A549 (cell line): ENCODE data around the gene PPBP. TPM values are rescaled to one million over a fixed set of nuclear protein-coding genes. Genes with fewer than 3 reads are reported as not detected.
A peak's percentile ranks its signal among the peaks of the same experiment; 100 is the strongest.

ENCODE experiments used
- ATAC-seq, 2 experiments: fragments of 200-7000 bp in 1 of 2; fragments of >200 bp in 1 of 2; cut with Nextera tagmentation in 1 of 2; cut with Tn5 transposase in 1 of 2; 3 replicates each; pipeline versions ENCODE4 v1.8.0 to v1.9.1; 2018 to 2020; ENCODE audit warnings: mild to moderate bottlenecking in 1 of 2, moderate library complexity in 1 of 2
- CTCF ChIA-PET: fragments of 300-600 bp; sonication (Branson Sonifier 250); formaldehyde crosslinking; extraction: SDS; loops from one replicate; lab custom pipeline; 2021; ENCODE audit warnings: antibody characterized with exemption, inconsistent platforms; lab: Yijun Ruan, JAX
- POLR2A ChIA-PET: fragments of 350-600 bp; formaldehyde crosslinking; extraction: SDS; loops from one replicate; lab custom pipeline; 2021; ENCODE audit warnings: antibody characterized with exemption, inconsistent platforms; lab: Yijun Ruan, JAX
- DNase-seq, 2 experiments: peaks; one replicate each; pipeline versions ENCODE4 v3.0.0 to v3.0.0-alpha.2; 2011 to 2016; ENCODE audit warnings: low read depth in 1 of 2, low spot score in 1 of 2
- FAIRE-seq: peaks from 2 replicates; lab custom pipeline; 2011; peaks lifted over from hg19 to GRCh38; lab: Jason Lieb, UNC
- H3K27ac ChIP-seq, 2 experiments: fragments of >200 bp; sonication (Bioruptor Twin); formaldehyde crosslinking; 3 replicates each; pipeline ENCODE4 v1.5.1; 2016 to 2017
- H3K4me1 ChIP-seq: fragments of >200 bp; sonication (Bioruptor Twin); formaldehyde crosslinking; 3 replicates; pipeline ENCODE4 v1.6.1; 2016
- H3K4me2 ChIP-seq: fragments of >200 bp; sonication (Bioruptor Twin); formaldehyde crosslinking; 3 replicates; pipeline ENCODE4 v1.6.1; 2016
- H3K4me3 ChIP-seq: fragments of >200 bp; sonication (Bioruptor Twin); formaldehyde crosslinking; 3 replicates; pipeline ENCODE4 v1.5.1; 2016
- H3K9me3 ChIP-seq: fragments of >200 bp; sonication (Bioruptor Twin); formaldehyde crosslinking; 3 replicates; pipeline ENCODE4 v1.6.1; 2016
- CHD2 ChIP-seq: fragments of 150-350 bp; IDR thresholded peaks from 2 replicates; pipeline ENCODE4 v1.6.1; 2014; ENCODE audit warnings: low read length; ENCODE audit not compliant: partially characterized antibody
- CTCF ChIP-seq: fragments of >200 bp; sonication (Bioruptor Twin); formaldehyde crosslinking; IDR thresholded peaks from 3 replicates; pipeline ENCODE4 v1.5.1; 2016
- EP300 ChIP-seq, 2 experiments: fragments of >200 bp; sonication (Bioruptor Twin); formaldehyde crosslinking; IDR thresholded peaks; 2 replicates in 1 of 2; 3 replicates in 1 of 2; pipeline ENCODE4 v1.6.1; 2016 to 2017
- KDM5A ChIP-seq: fragments of 200-600 bp; sonication (generic); IDR thresholded peaks from 2 replicates; pipeline ENCODE4 v1.6.1; 2016; ENCODE audit warnings: antibody characterized with exemption, mild to moderate bottlenecking
- MAFK ChIP-seq: fragments of 450-650 bp; IDR thresholded peaks from 2 replicates; pipeline ENCODE4 v1.6.1; 2014; ENCODE audit not compliant: partially characterized antibody
- MAZ ChIP-seq: fragments of 150-350 bp; IDR thresholded peaks from 2 replicates; pipeline ENCODE4 v1.6.1; 2014; ENCODE audit warnings: antibody characterized with exemption, low read depth, low read length, borderline replicate concordance
- MYC ChIP-seq: IDR thresholded peaks from 2 replicates; pipeline ENCODE4 v1.6.1; 2012; ENCODE audit warnings: mild to moderate bottlenecking, inconsistent platforms, low read length, improper control_type of control experiment, borderline replicate concordance
- NFE2L2 ChIP-seq: fragments of 150-350 bp; conservative IDR thresholded peaks from 2 replicates; pipeline ENCODE4 v1.6.1; 2014; ENCODE audit warnings: low read length
- NR3C1 ChIP-seq: fragments of >200 bp; sonication (Bioruptor Twin); formaldehyde crosslinking; IDR thresholded peaks from 3 replicates; pipeline ENCODE4 v1.6.1; 2017
- POLR2AphosphoS2 ChIP-seq: conservative IDR thresholded peaks from 2 replicates; pipeline ENCODE4 v1.6.1; 2012; ENCODE audit warnings: low read length, improper control_type of control experiment, inconsistent platforms
- RAD21 ChIP-seq, 2 experiments: fragments of >200 bp in 1 of 2; sonication (Bioruptor Twin) in 1 of 2; formaldehyde crosslinking in 1 of 2; IDR thresholded peaks in 1 of 2; conservative IDR thresholded peaks in 1 of 2; 2 replicates in 1 of 2; 3 replicates in 1 of 2; pipeline ENCODE4 v1.6.1; 2012 to 2018; ENCODE audit warnings: inconsistent platforms in 1 of 2
- RARB ChIP-seq: fragments of 250-450 bp; sonication (Bioruptor Pico); IDR thresholded peaks from 2 replicates; pipeline ENCODE4 v1.8.0; 2021; ENCODE audit warnings: mild to moderate bottlenecking, moderate library complexity
- ZC3H11A ChIP-seq: fragments of 450-650 bp; IDR thresholded peaks from 2 replicates; pipeline ENCODE4 v1.6.1; 2014; ENCODE audit warnings: antibody characterized with exemption, mild to moderate bottlenecking
- WGBS: methylation state at CpG from one replicate; pipeline ENCODE4 v1.1.6; 2017; ENCODE audit errors: missing lambda C conversion rate; 5-methylcytosine and 5-hydroxymethylcytosine counted together
- polyA plus RNA-seq, 4 experiments: library from polyadenylated mRNA; depleted of rRNA in 3 of 4; stranded (reverse); fragments of >200 nt; fragmentation: RNase III in 1 of 4; extraction: RNeasy Plus Mini Kit Qiagen cat#74134 plus additional on column Dnase treatment in 1 of 4; gene quantifications; 2 replicates in 3 of 4; 3 replicates in 1 of 4; pipeline ENCODE4 v1.2.3, GENCODE V29; 2011 to 2017
- TF ChIP-seq, protein P1 (sequence below): fragments of 150-350 bp; IDR thresholded peaks from 2 replicates; pipeline ENCODE4 v1.6.1; 2014; ENCODE audit warnings: low read depth, mild to moderate bottlenecking, low read length
- TF ChIP-seq, protein P2 (sequence below): fragments of >200 bp; sonication (Bioruptor Twin); formaldehyde crosslinking; IDR thresholded peaks from 2 replicates; pipeline ENCODE4 v1.6.1; 2016

PPBP gene
- polyA plus RNA-seq, 2 of the 4 experiments (the other 2 are of a cell fraction), result 0.16 to 0.35 TPM

DNA sequence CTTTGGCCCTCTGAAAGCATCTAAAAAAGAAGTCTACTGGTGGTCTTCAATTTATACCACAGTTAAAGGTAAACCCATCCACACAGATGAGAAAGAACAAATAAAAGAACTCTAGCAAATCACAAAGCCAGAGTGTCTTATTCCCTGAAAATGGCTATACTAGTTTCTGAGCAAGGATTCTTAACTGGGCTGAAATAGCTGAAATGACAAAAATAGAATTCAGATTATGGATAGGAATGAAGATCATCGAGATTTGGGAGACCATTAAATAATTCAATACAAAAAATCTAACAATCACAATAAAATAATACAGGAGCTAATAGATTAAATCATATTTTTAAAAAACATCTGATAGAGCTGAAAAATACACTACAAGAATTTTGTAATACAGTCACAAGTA lies 18.0 kb downstream of the PPBP start:
- H3K27ac ChIP-seq, result no peak overlapping the region
- no peak for DNase-seq
- WGBS, result 12% methylated on average over 1 of the region's 1 CpG
- ChIA-PET CTCF (interaction anchor here (1.3 kb wide), 1 partner anchor 10 kb away, joined by 3 read pairs; no protein-coding TSS in a partner anchor), POLR2A (no interaction called here)
- no peaks in the 10 kb centered on the region for H3K4me1 ChIP-seq
- ATAC-seq, result no peak
- TF ChIP-seq POLR2AphosphoS2 (no peak), KDM5A (no peak), RARB (no peak), MAFK (peak; percentile 29), NR3C1 (no peak)
- H3K9me3 ChIP-seq, result peaks cover 18% of the 10 kb centered on the region; the same call in 2 of the 3 replicates
- no peak for FAIRE-seq
- H3K4me3 ChIP-seq, result no peak overlapping the region
- no peak overlapping the region for H3K4me2 ChIP-seq

DNA sequence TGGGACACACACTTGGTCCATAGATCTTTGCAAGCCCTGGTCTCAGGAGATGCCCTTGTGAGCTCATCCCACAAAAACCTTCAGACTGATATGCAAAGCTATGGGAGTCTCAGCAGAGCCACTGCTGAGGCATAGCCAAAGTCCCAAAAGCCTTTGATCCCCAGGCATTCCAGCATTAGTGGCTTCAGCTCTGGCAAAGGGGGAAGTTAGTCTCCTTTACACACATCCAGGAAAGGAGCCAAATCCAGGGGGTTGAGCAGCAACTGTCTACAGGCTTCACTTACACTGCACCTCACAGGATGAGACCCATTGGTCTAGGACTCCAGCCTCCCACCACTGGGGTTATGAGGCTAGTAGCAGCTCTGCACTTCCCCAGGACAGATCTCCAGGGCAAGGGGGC lies 20.1 kb downstream of the PPBP start:
- no peak overlapping the region for H3K4me3 ChIP-seq
- no peak for ATAC-seq
- no peaks in the 10 kb centered on the region for H3K4me1 ChIP-seq
- H3K9me3 ChIP-seq, result peaks cover 13% of the 10 kb centered on the region; the same call in 2 of the 3 replicates
- no peak for FAIRE-seq
- TF ChIP-seq KDM5A, result no peak
- TF ChIP-seq, protein P1, sequence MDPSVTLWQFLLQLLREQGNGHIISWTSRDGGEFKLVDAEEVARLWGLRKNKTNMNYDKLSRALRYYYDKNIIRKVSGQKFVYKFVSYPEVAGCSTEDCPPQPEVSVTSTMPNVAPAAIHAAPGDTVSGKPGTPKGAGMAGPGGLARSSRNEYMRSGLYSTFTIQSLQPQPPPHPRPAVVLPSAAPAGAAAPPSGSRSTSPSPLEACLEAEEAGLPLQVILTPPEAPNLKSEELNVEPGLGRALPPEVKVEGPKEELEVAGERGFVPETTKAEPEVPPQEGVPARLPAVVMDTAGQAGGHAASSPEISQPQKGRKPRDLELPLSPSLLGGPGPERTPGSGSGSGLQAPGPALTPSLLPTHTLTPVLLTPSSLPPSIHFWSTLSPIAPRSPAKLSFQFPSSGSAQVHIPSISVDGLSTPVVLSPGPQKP, result no peak
- no peak for TF ChIP-seq ZC3H11A
- TF ChIP-seq, protein P2, sequence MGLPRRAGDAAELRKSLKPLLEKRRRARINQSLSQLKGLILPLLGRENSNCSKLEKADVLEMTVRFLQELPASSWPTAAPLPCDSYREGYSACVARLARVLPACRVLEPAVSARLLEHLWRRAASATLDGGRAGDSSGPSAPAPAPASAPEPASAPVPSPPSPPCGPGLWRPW, result no peak
- TF ChIP-seq MAFK, result no peak
- no peak overlapping the region for H3K4me2 ChIP-seq
- ChIA-PET CTCF (no interaction called here), POLR2A (no interaction called here)
- no peak for DNase-seq
- no peak overlapping the region for H3K27ac ChIP-seq

- Histone ChIP-seq H3K27ac (no peak overlapping the region), H3K4me3 (no peak overlapping the region), H3K4me2 (no peak overlapping the region), H3K4me1 (no peaks in the 10 kb centered on the region), H3K9me3 (peaks cover 10% of the 10 kb centered on the region)
- DNase-seq (peak in 1 of 2 experiments; percentile 7), ATAC-seq (peak in 1 of 2 experiments; percentile 36; a peak in 2 of 6 replicates), FAIRE-seq (no peak)
- ChIA-PET POLR2A (no interaction called here), CTCF (interaction anchor here (1.6 kb wide), 1 partner anchor 73 kb away, joined by 3 read pairs; no protein-coding TSS in a partner anchor)
- TF ChIP-seq RAD21 (conservative IDR thresholded peaks at IDR 0.05 in 1 of 2, IDR thresholded peaks at IDR 0.05 in 1 of 2) (peak in 1 of 2 experiments; percentile 15; a peak in 1 of 5 replicates), EP300 (IDR thresholded peaks at IDR 0.05) (no peak), CHD2 (no peak), NR3C1 (no peak), MYC (no peak), MAZ (no peak), CTCF (no peak), NFE2L2 (no peak)
- TF ChIP-seq, protein P1, result no peak
- 79% methylated on average over 6 of the region's 7 CpGs for WGBS
Measured at GRCh38 chr4:73964862-73965611, 23.0 kb downstream of the PPBP start.
